GM21528 (cell line): ENCODE data around the gene VTCN1.
"Not testable (repeated sequence)": the region's sequence is repeated elsewhere in the genome, so short reads cannot be mapped to it uniquely, and the experiment has no call there.

Experiments used
- ATAC-seq: cut with Tn5 transposase; IDR thresholded peaks from one replicate; pipeline ENCODE4 v1.9.1; 2021; ENCODE audit warnings: mild to moderate bottlenecking, moderate library complexity; ENCODE audit not compliant: unreplicated experiment, low FRiP score

Gene VTCN1, protein sequence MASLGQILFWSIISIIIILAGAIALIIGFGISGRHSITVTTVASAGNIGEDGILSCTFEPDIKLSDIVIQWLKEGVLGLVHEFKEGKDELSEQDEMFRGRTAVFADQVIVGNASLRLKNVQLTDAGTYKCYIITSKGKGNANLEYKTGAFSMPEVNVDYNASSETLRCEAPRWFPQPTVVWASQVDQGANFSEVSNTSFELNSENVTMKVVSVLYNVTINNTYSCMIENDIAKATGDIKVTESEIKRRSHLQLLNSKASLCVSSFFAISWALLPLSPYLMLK

DNA sequence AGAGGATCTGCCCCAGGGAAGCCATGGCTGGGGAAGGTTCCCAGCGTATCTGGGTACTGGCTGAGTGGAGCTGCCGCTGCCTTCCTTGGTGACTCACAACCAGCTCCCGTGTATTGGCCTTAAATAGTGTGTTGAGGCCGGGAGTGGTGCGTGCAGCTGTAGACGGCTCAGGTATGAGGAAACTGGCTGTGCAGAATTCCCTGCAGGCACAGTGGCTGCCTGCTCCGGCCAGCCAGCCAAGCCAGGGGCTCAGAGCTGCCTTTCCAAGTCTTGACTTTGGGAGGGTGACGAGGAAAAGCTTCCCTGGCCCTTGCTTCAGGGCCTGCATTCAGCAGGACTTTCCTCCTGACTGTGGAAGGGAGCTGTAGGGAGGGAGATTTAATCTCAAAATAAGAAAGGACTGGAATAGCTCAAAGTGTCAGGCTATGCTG is at the start of gene VTCN1:
Gene VTCN1, minus strand, starts transcription at position 97 of the 431 bp plus-strand sequence. Its CDS starts 72 bp downstream, at position 25.
- no peak for ATAC-seq

DNA sequence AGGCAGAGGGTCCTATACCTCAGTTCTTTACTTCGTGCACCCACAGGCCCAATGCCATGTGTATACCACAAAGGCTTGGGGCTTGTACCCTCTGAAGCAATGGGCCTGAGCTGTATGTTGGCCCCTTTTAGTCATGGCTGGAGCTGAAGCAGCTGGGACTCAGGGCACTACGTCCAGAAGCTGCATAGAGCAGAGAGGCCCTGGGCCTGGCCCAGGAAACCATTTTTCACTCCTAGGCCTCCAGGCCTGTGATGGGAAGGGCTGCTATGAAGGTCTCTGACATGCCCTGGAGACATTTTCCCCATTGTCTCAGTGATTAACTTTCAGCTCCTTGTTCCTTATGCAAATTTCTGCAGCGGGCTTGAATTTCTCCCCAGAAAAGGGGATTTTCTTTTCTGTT is 48.1 kb upstream of the VTCN1 start:
- ATAC-seq = no peak

DNA sequence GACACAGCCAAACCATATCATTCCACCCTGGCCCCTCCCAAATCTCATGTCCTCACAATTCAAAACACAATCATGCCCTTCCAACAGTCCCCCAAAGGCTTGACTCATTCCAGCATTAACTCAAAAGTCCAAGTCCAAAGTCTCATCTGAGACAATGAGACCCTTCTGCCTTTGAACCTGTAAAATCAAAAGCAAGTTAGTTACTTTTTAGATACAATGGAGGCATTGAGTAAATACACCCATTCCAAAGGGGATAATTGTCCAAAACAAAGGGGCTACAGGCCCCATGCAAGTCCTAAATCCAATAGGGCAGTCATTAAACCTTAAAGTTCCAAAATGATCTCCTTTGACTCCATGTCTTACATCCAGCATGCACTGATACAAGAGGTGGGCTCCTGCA is 47.3 kb upstream of the VTCN1 start:
- not testable (repeated sequence) for ATAC-seq

DNA sequence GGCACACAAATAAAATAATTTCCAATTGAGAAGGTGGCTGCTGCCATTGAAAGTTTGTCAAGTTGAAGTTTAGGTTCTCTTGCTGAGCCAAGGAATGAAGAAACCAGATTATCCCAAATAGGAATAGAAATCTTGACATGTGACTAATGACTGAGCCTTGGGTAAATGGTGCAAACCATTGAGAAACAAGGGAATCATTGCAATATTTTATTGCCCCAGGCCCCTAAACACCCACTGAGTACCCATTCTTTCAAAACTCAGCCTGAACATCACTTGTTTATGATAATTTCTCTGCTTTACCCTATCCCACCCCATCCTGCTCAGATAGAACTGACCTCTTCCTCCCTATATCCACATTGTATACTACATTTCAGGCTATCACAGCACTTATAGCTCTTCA is 46.6 kb upstream of the VTCN1 start:
- no peak for ATAC-seq

DNA sequence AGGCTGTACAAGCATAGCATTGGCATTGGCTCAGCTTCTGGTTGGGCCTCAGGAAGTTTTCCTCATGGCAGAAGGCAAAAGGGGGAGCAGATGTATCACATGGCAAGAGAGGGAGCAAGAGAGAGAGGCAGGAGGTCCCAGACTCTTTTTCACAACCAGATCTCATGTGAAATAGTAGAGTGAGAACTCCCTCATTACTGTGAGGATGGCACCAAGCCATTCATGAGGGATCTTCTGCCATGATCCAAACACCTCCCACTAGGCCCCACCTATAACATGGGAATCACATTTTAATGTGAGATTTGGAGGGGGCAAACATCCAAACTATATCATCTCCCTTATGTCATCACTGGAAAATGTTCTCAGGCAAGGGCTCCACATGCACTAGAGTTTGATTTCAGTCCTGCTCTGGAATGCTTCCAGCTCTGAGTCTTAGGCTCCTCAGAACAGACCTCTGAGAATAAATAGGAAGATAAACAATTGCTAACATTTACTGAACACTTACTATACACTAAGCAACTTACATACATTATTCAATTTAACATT is 39.4 kb upstream of the VTCN1 start:
- no peak for ATAC-seq

DNA sequence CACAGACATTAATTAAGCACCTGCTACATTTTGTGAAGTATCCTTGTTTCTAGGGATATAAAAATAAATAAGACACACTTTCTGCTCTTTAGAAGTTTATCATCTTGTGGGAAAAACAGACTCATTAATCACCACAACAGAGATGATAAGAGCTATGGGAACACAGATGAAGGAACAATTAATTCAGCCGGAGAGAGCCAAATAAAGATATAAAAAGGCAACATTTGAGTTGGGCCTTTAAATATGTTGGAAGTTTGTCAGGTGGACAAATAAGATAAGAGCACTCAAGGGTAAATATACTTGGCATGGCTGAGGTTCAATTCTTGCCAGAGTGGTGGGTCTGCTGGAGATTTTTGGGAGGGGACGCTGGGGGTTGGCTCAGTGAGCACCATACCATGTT is 34.2 kb upstream of the VTCN1 start:
- ATAC-seq = no peak

DNA sequence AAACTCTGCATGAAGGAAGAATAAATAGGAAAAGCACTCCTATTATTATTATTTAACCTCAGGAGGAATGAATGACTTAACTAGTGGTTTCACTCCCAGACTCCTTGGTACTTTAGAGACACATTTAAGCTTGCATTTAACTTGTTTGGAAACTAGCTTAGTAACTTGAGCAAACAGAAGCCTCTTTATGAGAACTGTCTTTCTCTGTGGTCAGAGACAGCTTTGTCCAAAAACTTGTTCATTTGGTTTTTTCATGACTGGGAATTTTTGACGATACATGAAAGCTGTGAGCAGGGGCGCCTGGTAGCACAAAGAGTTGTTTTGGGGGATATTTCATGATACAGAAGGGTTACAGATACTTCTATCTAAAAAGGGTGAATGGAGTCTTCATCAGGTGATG is 33.6 kb upstream of the VTCN1 start:
- no peak for ATAC-seq

DNA sequence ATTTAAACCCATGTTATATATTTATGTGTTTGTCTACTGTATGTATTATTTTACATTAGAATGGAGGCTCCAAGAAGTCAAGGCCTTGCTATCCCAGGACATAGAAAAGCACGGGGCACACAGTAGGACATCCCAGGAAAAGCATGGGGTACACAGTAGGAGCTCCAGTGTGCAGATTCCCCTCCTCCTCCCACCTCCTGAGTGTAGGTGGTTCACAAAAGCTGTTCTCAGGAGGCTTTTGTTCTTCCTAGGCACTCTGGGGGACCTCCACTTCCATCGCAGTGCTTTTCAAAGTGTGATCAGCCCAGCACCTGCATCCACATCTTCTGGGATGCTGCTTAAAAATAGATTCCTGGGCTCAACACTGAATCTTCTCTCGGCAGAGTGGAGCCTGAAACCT is 30.8 kb upstream of the VTCN1 start:
- ATAC-seq = no peak

DNA sequence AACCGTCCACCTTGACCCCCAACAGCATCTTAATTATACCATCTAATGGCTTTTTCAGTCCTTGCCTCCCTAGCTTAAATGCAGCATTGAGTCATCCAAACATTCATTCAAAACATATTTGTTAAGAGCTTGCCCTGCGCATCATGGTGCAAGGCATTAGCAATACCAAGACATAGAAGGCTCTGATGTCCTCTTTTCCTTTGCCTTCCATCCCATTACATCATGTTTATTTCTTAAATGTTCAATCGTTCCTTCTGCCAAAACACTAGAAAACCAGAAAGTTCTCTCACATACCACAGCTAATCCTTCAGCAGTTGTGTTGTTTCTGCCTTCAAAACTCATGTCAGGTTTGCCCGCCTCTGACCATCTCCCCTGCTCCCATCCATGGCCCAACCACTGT is 29.8 kb upstream of the VTCN1 start:
- no peak for ATAC-seq

DNA sequence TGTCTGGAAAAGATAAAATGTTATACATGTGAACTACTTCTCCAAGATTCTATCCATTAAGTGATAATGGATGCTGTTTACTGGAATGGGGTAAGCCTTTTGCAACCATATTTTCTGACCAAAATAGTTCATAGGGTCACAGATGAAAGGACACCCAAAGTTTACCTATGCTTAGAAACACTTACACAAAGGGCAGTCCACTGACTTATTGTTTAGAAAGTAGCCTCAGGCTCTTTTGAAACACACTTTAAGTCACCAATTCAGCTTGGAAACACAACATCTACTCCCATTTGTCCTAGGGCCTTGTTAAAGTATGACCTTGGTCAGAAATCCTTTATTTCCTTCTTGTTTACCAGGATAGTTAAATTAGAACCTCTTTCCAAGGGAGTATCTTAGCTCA is 28.7 kb upstream of the VTCN1 start:
- no peak for ATAC-seq

DNA sequence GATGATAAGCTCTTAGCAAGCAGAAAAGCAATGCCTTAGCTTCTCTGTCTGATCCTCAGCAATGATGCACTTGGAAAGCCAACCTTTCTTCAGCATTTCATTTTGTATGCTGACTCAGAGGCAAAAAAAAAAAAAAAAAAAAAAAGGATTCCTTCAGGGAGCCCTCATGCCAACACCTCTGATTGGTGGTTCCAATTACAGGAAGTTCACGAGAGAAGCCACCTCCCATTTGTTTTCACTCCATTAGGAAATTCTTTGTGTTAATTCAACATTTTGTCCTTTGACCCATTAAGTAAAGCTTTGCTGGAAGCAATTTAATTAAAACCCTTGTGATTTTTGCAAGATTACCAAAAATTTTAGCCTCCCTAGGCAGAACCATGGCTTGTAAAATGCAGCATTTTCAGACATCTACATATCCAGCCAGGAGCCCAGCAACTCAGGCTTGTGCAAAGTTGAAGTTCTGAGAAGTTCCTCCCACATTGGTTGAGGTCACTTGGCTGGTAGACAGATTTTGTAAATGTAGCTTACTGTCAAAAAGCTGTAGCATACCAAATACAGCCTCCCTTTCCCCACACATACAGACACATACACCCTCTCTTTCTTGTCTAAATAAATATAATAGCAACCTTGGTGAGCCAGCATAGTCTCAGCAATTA is 27.1 kb upstream of the VTCN1 start:
- no peak for ATAC-seq

DNA sequence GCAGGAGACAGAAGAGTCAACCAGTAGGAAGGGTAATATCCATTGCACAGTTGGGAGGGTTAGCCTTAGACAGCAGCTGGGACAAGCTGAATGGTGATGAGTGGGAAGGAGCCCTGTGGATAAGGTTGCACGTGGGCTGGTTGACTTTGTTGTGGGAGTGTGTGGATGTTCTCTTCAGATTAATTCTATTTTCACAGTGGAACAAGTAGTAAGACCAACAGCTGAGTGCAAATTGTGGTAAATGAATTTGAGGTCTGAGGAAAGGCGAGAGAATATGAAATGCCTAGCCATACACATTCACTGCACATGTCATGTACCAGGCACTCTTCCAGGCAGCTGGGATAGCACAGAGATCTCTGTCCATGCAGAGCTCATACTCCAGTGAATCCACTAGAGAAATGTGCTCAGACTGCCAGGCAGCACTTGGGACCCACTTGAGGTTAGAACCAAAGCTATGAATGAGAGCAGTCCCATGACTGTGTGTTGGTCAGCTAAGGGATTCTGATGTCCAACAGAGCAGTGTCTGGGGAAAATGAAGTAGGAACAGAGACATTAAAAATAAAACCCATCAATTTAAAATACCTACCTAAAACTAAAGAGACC is 25.2 kb upstream of the VTCN1 start:
- ATAC-seq = no peak

DNA sequence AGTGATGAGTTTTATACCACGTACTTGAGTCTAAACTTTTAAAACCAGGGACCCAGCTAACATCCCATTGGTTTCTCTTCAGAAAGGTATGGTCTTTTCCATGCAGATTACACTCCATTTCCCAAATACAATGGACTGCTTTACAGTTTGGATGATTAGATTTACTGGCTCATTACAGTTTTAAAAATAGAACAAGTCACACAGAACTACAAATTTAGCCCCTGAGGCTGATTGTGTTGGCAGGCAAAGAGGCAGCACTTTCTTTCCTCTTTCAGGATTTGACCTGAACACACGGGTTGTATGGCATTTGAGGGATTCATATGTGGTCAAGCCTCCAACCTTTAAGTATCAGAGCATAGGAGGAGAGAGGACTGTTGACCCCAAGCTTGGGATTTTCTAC is 21.8 kb upstream of the VTCN1 start:
- no peak for ATAC-seq

DNA sequence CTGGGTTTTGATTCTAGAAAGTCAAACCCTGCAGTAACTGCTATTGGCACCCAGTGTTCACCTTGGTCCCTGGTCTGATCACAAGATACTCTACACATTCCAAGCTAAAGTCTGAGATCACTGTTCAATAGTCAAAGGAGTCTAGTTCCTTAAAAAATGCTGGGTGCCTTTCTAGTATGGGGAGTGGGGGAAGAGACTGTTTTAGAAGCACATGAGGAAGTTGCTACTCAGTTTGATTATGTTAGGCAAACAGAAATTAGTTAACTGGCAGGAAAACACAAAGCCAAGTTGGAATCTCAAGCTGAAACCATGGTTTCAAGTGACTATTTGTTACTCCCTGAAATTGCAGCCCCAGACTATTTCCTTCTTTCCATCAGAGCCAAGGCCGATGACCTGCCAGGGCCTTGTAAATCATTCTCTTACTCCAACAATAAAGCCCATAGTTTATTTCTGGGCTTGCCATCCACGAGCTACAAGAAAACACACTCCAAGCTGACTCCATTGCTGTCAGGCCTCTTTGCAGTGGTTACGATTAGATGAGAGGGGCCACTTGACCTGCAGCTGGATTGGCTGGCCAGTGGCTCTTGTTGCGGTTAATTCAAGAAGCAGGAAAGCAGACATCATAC is 21.1 kb upstream of the VTCN1 start:
- ATAC-seq = no peak

DNA sequence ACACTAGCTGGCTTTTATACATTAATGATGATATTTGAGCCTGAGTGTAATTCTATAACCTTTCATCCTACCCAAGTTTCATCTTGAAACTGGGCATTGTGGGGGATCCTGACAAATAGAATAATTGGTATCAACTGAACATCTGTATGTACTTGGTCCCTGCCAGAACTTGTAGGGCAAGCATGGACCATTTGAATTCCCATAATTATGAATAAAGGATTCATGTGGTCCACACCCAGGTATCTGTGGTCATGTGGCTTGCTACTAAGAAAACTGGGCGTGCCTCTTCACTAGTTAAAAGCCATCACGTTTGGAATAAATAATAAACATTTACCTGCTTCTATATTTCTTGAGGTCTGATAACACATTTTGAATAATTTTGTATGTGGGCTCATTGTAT is 20.6 kb upstream of the VTCN1 start:
- ATAC-seq = no peak

DNA sequence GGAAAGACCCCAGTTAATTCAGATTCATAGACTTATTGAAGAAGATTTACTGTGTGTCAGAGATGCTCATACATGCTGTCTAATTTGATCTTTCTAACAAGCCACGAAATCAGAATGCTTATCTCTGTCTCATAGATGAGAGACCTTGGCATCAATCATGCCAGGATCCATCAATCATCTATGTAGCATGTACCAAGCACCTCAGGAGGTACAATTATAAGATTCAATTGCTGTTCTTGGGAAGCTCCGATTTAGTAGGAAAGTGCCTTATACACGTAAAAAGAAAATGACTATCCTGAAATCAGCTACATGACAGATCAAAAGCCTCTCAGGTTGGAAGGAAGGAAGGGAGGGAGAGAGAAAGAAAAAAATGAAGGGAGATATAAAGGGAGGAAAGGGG is 18.5 kb upstream of the VTCN1 start:
- no peak for ATAC-seq

DNA sequence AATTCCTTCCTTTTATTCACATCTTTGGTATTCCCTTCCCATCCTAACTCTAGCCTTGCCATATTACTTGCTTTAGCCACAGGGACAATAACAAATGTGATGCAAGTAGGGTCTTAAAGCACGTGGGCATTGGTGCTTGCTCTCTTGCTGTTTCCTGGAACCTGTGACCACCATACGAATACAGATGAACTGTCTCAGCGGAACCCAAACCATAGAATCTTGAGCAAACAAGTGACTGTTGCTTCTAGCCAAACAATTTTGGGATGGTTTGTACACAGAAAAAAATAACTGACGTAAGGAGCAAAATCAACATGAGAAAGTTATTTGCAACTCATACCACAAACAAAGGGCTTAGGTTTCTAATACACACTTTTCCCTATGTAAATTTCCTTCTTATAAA is 15.2 kb upstream of the VTCN1 start:
- ATAC-seq = no peak

DNA sequence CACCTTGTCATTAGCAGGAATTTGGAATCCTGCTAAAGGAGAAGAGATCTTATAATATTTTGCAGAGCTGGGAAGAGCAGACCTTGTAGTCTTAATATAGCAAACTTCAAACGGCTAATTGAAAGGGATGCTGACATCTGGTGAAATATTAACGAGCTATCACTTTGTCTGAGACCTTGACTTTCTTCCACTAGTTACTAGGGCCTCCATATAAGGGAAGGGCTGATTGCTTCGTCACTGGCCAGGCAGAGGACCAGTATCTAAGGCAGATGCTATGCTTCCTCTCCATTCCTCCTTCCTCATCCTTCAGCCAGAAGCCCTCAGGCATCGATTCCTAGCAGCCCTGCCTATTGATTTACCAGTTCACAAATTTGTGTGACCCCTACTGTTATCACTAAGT is 6.0 kb upstream of the VTCN1 start:
- ATAC-seq = no peak

DNA sequence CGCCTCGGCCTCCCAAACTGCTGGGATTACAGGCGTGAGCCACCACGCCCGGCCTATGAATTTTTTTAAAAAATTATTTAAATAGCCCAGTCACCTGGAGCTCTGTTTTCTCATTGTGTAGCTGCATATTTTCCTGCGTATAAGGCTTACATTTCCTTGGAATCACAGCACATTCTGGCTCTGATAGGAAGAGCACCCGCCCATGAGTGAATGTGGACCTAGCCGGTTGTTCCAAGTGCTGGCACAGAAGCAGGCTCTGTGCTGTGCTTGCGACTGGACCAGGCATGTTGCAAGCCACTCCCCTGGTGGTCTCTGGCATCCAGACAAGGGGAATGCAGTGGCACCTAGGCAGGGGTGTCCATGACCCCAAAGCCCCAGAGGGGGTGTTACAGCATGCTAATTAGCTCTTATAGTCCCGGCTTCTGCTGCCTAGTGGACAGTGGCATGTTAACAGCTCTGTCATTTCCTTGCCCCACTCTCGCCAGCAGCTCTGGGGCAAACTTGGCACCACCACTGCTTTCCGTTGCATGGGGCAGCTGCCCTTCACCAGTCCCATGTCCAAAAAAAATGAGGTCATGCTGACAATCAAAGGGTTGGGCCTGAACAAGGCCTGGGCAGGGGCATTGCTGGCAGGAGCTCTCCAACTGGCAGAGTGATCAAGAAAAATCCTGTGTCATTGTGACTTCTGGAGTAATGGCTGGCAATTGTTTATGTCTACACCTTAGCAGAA is 5.2 kb upstream of the VTCN1 start:
- ATAC-seq = no peak

DNA sequence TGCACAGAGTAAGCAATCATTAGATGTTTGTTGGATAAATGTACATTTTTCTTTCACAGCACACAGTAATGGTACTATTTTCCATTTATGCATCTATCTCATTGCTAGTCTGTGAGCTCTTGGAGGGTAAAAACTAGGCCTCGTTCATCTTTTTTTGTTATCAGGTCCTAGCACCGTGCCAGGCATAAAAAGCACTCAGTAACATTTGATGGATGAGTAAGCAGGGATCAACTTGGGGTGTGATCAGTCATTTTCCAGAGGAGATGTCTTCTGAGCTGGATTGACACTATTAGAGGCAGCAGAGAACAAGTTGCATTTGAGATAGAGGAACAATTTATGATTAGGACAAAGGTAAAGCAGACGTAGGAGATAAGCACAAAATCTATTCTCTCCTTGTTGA is 4.3 kb upstream of the VTCN1 start:
- no peak for ATAC-seq

DNA sequence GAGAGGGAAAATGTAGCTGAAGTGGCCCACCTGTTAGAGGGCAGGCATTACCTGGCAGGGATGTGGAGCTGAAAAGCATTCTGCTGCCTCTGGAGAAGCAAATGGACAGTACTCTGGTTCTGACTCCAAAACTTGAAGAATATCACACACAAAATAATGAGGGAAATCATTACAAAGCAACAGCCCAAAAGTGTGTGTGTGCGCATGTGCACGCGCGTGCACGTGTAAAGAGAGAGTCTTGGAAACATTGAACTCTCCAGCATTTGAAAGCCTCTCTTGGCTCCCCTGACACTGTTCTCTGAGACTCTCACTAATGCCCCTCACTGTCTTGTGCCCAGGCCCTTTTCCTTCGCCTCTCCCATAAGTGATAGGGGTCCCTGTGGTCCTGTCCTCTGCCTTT is 2.3 kb upstream of the VTCN1 start:
- ATAC-seq = no peak
